HG03575 (cell line): Measurements from ENCODE around the gene TMPRSS3.
"Not testable (repeated sequence)": the region's sequence is repeated elsewhere in the genome, so short reads cannot be mapped to it uniquely, and the experiment has no call there.

Experiments
- ATAC-seq: cut with Tn5 transposase; IDR thresholded peaks from one replicate; pipeline ENCODE4 v1.9.1; 2021; ENCODE audit not compliant: unreplicated experiment, insufficient number of reproducible peaks, low FRiP score; ENCODE audit errors: extremely low read depth

Gene TMPRSS3

DNA sequence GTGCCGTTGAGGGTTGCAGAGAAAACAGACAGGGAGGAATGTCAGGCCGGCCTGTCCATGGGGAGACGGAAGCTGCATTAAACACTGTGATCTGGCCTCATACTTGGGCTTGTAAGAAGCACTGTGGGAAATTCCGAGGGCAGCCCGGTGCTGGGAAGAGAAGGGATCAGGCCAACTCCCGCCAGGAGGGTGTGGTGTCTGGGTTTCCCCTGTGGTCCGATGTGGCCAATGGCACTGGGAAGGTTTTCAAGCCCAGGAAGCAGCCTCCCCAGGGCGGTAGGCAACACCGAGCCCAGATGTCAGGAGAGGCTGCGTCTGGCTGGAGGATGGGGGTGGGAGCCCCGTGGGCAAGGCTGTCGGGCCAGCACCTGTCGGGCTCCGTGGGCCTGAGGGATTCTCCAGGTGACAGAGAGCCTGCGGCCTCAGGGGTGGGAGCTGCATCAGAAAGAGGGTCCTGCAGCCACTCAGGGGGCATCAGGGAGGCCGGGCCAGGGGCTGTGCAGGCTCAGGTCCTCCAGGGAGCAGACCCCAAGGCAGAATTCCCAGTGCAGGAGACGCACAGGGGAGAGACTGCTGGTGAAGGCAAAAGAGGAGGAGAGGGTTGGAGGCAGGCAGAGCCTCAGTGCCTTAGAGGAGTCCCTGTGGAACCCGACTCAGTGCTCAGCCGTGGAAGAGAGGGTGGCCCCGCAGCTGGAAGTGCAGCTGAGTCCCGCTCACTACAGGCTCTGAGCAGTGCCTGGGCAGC is 16.2 kb upstream of the TMPRSS3 start:
- no peak for ATAC-seq

DNA sequence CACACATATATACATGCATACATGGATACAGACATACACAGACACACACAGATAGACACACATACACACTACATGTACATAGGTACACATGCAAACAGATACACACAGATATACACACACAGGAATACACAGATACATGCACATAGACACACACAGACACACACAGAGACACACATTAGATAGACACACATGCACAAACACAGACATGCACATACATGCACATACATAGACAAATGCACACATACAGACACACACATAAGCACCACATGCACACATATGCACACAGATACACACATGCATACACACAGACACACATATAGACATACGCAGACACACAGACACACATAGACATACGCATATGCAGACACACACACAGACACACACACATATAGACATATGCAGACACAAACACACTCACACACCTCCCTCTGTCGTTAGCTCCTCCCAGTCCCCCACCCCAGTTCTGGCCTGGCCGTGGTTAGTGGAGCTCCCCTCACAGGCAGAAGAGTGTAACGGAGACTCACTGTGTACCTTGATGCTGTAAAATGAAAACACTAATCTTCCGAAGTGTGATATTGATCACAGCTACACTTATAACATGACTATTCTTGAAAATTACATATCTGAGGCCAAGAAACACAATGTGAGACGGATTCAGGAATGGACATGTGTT is 15.5 kb upstream of the TMPRSS3 start:
- ATAC-seq, result no peak

DNA sequence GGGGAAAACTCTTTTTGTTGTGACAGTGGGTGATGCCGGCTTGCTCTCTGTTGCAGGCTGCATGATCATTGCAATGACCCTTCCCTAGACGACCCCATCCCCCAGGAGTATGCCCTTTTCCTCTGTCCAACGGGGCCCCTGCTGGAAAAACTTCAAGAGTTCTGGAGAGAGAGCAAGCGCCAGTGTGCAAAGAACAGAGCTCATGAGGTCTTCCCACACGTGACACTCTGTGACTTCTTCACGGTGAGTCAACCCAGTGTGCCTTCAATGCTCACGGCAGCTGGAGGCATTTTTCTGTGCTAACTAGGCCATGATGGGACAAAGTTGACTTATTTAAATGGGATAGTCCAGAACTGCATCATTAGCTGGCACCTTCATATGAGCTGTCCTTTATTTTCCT is 13.5 kb upstream of the TMPRSS3 start:
- no peak for ATAC-seq

DNA sequence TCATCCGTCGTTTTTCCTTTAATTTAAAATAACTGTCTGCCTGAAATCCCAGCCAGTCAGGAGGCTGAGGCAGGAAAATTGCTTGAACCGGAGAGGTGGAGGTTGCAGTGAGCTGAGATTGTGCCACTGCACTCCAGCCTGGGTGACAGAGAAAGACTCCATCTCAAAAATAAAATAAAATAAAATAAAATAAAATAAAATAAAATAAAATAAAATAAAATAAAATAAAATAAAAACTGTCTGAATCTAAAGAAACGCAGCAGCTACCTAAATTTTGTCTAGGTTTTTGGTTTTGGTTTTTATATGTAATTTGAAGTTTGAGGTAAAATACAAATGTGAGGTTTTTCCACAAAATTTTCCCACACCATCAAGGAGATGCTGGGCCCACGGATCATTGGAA is 12.9 kb upstream of the TMPRSS3 start:
- ATAC-seq, result not testable (repeated sequence)

DNA sequence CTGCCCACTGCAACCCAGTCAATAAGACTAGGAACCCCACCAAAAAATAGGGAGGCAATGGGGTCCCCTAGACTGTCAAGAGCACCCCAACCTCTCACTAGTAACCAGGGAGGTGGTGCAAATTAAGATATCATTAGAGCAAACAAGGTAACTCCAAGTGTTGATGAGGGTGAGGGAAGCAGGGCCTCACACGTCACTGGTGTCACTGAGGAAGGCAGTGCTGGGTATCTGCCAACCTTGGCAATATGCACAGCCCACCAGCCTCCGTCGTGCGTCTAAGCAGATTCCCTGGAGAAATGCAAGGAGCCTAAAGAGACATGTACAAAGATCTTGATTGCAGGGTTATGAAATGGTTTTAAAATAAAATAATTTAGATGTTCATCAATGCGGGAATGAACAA is 11.6 kb upstream of the TMPRSS3 start:
- no peak for ATAC-seq

DNA sequence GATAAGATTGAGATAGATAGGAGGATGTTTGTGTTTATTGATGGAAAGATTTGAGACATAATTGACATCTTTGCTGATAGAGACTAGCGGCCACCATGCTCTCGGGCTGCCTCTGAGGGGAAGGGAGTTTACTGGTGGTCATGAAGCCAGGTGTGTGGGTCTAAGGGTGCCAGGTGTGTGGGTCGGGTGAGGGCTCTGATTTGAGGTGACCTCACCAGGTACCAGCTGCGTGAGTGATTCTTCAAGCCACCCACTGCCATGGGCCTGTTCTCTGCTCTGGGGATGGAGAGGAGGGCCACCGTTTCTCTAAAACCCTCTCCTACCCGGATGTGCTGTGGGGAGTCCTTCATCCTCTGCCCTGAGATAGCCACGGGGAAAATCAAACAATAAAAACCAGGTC is 11.0 kb upstream of the TMPRSS3 start:
- no peak for ATAC-seq

DNA sequence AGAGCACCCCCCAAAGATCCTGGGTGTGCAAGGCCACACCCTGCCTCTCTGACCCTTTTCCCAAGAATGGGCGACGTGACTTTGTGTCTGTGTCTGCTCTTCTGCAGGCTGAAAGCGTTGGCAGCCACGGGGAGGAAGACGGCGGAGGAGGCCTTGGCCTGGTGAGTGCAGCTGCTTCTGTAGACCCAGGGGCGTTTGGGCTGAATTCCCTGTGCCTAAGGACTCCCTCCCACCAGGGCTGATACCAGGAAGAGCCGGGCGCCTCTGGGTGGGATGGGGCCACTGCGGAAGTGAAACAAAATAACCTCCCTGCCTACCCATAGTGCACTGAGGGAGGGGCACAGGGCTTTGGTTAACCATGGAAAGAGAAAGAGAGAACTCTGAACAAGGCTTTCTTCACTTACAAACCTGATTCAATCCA is 10.4 kb upstream of the TMPRSS3 start:
- no peak for ATAC-seq

DNA sequence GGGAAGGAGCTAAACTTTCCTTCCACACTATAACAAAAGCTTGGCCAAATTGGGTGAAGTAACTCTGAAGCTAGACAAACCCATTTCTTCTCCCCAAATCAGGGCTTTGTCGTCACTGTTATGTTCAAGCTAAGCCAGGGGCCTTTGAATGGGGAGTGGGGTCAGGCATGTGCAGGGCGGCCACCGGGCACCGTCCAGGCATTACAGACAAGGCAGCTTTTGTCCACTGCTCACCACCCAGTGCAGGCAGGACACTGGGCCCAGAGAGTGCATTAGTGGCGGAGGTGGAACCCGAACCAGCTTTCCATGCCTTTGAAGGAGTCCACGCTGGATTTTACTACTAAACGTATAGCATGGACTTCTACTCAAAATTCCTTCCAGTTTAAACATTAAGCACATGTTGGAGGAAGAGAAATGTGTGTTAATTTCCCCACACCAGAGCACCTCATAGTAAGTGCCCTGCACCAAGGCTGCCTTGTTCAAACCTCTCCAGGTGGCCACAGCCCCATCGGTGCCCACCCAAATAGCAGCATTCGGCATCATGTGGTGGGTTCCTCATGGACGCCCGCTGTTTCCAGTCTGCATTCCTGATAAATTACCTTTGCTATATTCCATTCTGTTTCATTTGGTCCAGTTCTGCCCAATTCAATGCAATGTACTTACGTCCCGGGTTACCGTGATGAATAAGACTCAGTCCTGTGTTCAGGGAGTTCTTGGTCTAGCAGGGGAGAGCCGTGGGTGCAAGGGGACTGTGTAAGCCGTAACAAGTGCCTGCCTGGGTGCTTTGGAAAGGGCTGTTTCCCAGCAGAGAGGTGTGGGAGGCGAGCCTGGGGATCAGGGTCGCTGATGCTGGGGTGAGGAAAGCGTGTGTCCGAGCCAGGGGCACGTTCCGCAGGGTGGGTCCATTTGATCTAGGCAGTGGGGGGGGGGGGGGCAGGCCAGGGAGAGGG is 9.5 kb upstream of the TMPRSS3 start:
- no peak for ATAC-seq

DNA sequence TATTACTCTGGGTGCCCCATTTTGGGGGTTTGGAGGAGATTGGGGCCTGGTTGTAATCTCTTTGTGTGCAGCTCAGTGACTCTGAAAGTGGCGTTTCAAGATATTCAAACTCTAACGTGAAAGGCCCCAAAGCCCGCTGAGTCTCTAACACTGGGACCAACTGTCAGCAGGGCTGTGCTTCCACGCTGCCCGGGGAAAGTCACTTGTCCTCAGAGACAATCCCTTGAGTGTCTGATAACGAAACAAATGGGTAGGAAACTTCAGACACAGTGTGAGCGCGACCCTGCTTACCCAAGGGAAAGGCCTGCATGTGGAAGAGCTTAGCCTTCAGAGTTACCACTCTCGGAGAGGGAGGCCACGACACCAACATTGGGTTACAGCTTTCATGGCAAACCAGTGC is 8.7 kb upstream of the TMPRSS3 start:
- no peak for ATAC-seq

DNA sequence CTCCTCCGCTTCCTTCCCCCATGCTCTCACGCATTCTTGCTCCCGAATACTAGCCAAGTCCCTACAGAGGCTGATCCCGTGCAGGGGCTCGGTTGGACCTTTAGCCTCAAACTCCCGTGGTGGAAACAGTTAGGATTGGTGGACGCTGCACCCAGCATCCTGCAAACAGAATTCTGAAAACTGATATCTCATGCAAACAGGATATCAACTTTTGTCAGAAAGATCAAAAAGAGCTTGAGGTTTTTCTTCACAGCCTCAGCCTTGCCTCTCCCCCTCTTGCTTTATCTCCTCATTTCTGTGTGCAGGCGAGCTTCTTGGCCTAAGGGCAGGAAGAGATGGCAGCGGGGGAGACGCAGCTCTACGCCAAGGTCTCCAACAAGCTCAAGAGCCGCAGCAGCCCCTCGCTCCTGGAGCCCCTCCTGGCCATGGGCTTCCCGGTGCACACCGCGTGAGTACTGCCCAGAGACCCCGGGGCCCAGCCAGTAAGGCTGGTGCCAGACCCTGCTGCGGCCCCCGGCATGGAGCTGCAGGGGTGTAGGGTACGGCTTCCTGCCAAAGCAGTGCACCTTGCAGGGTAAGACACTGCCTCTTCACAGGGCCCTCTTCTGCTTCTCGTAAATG is 7.9 kb upstream of the TMPRSS3 start, which contains the start of gene UBASH3A:
TSS of gene UBASH3A (plus strand) at position 292 of the 621 bp plus-strand sequence. CDS start at position 336, 44 bp downstream.
- no peak for ATAC-seq

DNA sequence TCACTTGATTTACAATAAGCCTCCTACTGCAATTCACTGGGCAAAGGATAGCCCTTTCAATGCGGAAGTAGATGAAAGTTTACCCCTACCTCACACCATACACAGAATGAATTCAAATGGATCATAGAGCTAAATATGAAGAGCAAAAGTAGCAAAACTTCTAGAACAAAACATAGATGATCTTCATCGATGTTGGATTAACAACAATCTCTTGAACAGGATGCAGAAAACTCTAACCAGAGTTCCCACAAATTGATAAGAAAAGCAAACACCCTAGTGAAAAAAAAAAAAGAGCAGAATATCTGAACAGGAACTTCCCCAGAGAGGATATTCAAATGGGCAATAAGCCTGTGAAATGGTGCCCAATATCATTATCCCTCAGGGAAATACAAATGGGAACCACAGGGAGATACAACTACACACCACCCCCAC is 6.0 kb upstream of the TMPRSS3 start:
- ATAC-seq, result no peak

DNA sequence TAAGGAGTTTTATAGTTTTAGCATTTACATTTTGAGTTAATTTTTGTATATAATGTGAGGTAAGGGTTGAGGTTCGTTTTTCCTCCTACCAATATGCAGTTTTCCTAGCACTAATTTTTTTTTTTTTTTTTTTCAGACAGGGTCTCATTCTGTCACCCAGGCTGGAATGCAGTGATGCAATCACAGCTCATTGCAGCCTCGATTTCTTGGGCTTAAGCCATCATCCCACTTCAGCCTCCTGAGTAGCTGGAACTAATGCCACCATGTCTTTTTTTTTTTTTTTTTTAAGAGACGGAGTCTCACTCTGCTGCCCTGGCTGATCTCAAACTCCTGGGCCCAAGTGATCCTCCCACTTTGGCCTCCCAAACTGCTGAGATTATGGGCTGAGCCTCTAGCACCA is 5.3 kb upstream of the TMPRSS3 start:
- ATAC-seq, result no peak

DNA sequence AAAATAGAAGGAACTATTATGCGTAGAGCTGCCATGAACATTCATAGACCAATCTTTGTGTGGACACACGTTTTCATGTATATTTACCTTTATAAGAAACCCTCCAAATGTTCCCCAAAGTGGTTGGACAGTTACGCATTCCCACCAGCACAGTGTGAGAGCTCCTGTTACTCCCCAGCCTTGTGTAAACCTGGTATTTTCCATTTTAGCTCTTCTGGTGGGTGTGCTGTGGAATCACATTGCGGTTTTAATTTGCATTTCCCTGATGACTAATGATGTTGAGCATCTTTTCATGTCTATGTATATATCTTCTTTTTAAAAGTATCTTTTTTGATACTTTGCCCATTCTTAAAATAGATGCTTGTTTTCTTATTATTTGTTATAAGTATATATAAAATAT is 4.7 kb upstream of the TMPRSS3 start:
- no peak for ATAC-seq

DNA sequence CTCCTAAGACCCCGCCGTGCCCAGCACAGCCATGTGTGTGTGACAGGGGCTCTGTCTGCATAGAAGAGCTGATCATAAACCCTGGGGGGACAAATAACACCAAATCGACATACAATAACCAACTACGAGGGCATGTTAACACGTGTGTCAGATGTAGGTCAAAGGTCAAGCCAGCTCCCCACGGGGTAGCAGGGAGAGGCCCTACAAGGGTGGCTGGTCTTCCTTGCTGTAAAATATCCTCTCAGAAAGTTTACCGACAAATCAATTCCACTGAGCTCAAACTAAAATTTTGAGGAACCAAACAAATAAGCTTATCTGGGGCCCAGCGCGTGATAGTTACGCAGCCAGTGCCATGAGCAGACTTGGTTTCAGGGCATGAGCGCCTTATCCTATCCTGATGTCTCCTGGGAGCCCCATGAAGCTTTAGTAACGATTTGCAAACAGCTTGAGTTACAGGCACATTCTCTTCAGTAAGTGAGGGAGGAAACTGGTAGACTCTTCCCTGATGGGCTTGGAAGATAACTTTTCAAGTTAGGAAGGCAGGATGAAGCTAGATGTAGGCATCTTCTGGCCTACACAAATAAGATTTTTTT is 2.7 kb upstream of the TMPRSS3 start:
- no peak for ATAC-seq

DNA sequence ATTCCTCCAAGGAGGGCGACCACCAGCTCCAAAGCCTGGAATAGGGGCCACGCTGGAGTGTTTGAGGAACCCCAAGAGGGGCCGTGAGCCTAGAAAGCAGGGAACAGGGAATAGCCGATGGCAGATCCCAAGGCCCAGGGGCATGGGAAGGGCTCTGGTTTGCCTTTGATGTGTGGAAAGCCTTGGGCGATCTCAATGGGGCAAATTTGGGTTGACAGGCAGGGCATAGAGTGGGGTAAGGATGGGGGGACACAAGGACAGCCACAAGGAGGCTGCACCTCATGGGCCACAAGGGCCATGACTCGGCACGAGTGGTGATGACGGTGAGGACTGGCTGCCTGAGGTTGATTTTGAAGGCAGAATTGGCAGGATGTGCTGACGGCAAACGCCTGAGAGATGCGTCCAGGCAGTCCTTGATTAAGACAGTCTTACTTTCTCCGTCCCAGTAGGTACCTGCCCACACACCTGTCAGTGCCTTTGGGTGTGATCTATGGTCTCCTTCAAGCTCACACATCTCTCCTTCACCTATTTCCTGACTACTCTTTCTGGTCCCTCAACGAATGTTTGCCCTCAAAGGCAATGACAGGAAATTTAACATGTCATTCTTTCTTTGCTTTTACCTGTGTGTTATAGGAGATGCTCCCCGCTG is 2.0 kb upstream of the TMPRSS3 start:
- no peak for ATAC-seq

DNA sequence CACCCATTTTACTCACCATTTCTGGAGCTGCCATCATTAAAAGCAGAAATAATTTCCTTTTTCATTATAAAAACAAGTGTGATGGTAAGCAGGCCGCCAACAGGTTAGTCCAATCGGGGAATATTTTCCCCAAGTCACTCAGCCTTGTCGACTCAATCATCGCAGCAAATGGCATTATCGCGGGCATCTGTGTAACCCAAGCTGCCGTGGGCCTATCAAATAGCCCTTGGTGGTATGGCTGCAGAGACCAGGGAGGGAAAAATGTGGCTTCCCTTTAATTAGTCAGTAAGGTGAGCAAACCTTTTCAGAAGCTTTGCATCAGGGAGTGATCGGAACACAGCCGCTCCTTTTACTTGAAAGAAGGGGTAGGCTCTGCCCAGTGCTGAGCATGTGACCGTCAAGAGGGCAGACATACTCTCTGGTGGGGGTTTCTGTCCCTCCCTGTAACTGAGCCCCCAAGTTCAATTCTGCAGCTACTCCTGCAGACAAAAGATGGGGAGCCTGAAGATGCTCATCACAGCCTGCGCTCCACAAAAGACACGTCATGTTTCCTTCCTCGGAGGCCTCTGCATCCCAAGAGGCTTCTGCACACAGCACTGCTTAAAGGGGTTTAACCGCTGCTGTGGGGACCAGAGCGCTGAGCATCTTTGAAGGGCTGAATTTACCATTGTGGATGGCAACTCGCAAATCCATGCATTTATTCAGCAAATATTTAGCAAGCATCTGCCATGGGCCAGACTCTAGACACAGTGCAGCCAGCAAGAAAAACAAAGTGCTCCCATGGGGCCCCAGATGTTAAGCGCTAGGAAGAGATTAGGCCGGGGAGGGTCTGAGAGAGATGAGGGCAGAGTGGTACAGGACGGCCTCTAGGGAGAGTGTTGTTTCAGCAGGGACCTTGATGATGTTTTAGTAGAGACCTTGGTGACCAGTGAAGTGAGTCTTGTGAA is 1.2 kb upstream of the TMPRSS3 start:
- no peak for ATAC-seq

DNA sequence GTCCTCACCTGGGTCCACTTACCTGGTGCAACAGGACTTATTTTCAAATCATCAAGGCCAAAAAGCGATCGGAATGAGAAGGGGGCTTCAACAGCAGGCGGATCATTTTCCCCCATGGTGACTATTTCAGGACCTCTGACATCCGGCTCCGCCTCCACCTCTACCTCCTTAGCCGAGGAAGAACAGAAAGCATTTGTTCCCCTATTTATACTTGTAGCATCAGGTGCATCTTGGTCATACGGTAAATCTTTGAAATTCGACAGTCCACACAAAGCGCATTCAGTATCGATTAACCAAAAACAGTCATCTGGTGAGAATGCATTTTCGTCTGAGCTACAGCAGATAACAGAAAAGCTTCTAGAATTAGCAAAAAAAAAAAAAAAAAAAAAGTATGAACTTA is 550 bp downstream of the TMPRSS3 start:
- ATAC-seq, result no peak
